Osteoblast (primary cell): ENCODE data around the gene DPP7. TPM values are rescaled to one million over a fixed set of nuclear protein-coding genes. Genes with fewer than 3 reads are reported as not detected.
A peak's percentile ranks its signal among the peaks of the same experiment; 100 is the strongest.
"Not testable (repeated sequence)": the region's sequence is repeated elsewhere in the genome, so short reads cannot be mapped to it uniquely, and the experiment has no call there.

ENCODE experiments used
- DNase-seq: peaks from one replicate; pipeline ENCODE4 v3.0.0; 2011; ENCODE audit warnings: low spot score, mixed read lengths; ENCODE audit not compliant: insufficient read length; ENCODE audit errors: missing footprints
- H2AFZ ChIP-seq: 2 replicates; pipeline ENCODE4 v1.6.0; 2011; ENCODE audit warnings: mild to moderate bottlenecking, low read length
- H3K27ac ChIP-seq: 2 replicates; pipeline ENCODE4 v1.5.1; 2011; ENCODE audit warnings: mild to moderate bottlenecking, low read depth, low read length, moderate library complexity
- H3K27me3 ChIP-seq: 2 replicates; pipeline ENCODE4 v1.6.0; 2012; ENCODE audit warnings: mild to moderate bottlenecking, control low read depth, inconsistent platforms, low read length, moderate library complexity; ENCODE audit not compliant: insufficient read depth
- H3K36me3 ChIP-seq: 2 replicates; pipeline ENCODE4 v1.5.1; 2011; ENCODE audit warnings: mild to moderate bottlenecking, low read length, control low read depth, moderate library complexity; ENCODE audit not compliant: insufficient read depth
- H3K4me1 ChIP-seq: 2 replicates; pipeline ENCODE4 v1.5.1; 2011; ENCODE audit warnings: mild to moderate bottlenecking, low read length, control low read depth, moderate library complexity; ENCODE audit not compliant: insufficient read depth
- H3K4me2 ChIP-seq: 2 replicates; pipeline ENCODE4 v1.6.0; 2011; ENCODE audit warnings: mild to moderate bottlenecking, low read length; ENCODE audit not compliant: insufficient read depth
- H3K4me3 ChIP-seq: fragments of 200-600 bp; sonication (generic); 3 replicates; pipeline ENCODE4 v1.5.1; 2012; ENCODE audit warnings: mild to moderate bottlenecking, low read length, inconsistent platforms; ENCODE audit not compliant: insufficient read depth
- H3K79me2 ChIP-seq: 2 replicates; pipeline ENCODE4 v1.6.0; 2012; ENCODE audit warnings: mild to moderate bottlenecking, low read length, control low read depth, inconsistent platforms; ENCODE audit not compliant: insufficient read depth
- H3K9me3 ChIP-seq: 2 replicates; pipeline ENCODE4 v1.5.1; 2011; ENCODE audit warnings: low read depth, low read length, control low read depth
- H4K20me1 ChIP-seq: 2 replicates; pipeline ENCODE4 v1.6.0; 2012; ENCODE audit warnings: mild to moderate bottlenecking, low read length, control low read depth; ENCODE audit not compliant: insufficient read depth
- total RNA-seq: library from RNA; depleted of rRNA; stranded (reverse); fragments of >200 nt; gene quantifications from 2 replicates; pipeline ENCODE4 v1.2.3, GENCODE V29; 2012
- TF ChIP-seq, protein P1 (sequence below): IDR thresholded peaks from 2 replicates; pipeline ENCODE4 v1.5.1; 2011; ENCODE audit warnings: mild to moderate bottlenecking, low read depth, low read length, moderate library complexity; ENCODE audit errors: extremely low read depth

DPP7 gene
- total RNA-seq, 1 donor = 74.6 TPM

DNA sequence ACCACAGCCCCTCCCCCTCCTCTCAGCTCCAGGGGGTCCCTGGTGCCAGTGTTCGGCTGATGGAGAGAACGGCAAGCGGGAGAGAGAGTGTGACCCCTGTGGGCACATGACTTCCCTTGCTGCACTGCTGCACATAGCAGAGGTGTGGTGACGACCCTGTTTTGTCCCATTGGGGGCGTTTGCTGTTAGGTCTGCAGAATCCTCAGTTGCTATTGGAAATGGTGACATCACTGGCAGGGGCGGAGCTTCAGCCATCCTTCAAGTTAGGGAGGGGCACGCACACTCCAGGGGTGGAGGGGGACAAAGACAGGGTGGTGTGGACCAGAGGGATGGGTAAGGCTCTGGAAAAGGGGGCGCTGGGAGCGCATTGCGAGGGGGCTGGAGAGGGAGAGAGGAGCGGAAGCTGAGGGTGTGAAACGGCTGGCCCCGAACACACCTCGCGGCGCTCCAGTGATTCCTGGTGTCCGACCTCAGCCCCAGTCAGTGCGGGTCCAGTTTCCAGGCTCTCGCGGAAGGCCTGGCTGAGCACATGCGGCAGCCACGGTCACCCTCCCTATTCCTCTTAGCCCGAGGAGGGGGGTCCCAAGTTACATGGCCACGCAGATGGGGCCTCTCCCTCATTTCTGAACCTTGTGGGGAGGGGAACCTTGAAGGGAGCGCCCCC is 23.7 kb upstream of the DPP7 start:
- Histone ChIP-seq H3K79me2 (no peaks in the 10 kb centered on the region), H3K36me3 (no peaks in the 10 kb centered on the region), H3K27ac (no peak overlapping the region), H3K4me1 (no peaks in the 10 kb centered on the region), H4K20me1 (no peaks in the 10 kb centered on the region), H3K4me2 (no peak overlapping the region), H3K4me3 (no peak overlapping the region), H2AFZ (no peak overlapping the region), H3K9me3 (no peaks in the 10 kb centered on the region), H3K27me3 (peaks cover 48% of the 10 kb centered on the region)
- TF ChIP-seq, protein P1, sequence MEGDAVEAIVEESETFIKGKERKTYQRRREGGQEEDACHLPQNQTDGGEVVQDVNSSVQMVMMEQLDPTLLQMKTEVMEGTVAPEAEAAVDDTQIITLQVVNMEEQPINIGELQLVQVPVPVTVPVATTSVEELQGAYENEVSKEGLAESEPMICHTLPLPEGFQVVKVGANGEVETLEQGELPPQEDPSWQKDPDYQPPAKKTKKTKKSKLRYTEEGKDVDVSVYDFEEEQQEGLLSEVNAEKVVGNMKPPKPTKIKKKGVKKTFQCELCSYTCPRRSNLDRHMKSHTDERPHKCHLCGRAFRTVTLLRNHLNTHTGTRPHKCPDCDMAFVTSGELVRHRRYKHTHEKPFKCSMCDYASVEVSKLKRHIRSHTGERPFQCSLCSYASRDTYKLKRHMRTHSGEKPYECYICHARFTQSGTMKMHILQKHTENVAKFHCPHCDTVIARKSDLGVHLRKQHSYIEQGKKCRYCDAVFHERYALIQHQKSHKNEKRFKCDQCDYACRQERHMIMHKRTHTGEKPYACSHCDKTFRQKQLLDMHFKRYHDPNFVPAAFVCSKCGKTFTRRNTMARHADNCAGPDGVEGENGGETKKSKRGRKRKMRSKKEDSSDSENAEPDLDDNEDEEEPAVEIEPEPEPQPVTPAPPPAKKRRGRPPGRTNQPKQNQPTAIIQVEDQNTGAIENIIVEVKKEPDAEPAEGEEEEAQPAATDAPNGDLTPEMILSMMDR = no peak
- peak; percentile 91 for DNase-seq

DNA sequence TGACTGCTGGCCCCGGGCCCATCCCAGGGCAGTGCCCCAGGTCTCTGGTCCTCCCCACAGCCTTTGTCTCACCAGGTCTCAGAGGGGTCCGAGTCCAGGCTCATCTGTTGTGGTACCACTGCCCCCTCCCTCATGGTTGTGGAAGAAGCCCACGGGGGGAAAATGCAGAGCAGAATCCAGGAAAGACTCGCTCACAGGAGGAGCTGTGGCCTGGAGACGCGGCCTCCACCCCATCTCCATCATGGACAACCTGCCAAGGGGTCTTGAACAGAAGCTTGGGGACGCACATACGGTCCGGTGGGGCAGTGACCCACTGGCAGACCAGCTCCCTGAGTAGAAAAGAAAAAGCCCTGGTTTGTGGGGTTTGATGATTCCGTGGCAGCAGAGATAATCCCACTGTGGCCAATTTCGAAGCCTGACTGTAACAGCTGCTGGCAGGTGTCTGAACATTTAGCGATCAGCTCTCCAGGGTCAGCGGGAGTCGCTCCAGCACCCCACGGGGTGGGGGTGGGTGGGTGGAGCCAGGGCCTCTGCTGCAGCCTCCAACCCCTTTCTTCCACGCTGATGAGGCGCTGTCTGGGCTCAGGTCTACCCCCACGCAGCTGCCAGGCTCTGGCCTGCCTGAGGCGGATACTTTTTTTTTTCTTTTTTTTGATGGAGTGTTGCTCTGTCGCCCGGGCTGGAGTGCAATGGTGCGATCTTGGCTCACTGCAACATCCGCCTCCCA is 22.5 kb upstream of the DPP7 start:
- no peaks in the 10 kb centered on the region for H3K9me3 ChIP-seq
- no peaks in the 10 kb centered on the region for H3K4me1 ChIP-seq
- no peak overlapping the region for H2AFZ ChIP-seq
- H3K4me3 ChIP-seq = no peak overlapping the region
- peaks cover 46% of the 10 kb centered on the region for H3K27me3 ChIP-seq
- peak; percentile 93 for DNase-seq
- no peaks in the 10 kb centered on the region for H3K36me3 ChIP-seq
- H4K20me1 ChIP-seq = no peaks in the 10 kb centered on the region
- H3K27ac ChIP-seq = no peak overlapping the region
- H3K79me2 ChIP-seq = no peaks in the 10 kb centered on the region
- H3K4me2 ChIP-seq = no peak overlapping the region
- TF ChIP-seq, protein P1 = no peak

DNA sequence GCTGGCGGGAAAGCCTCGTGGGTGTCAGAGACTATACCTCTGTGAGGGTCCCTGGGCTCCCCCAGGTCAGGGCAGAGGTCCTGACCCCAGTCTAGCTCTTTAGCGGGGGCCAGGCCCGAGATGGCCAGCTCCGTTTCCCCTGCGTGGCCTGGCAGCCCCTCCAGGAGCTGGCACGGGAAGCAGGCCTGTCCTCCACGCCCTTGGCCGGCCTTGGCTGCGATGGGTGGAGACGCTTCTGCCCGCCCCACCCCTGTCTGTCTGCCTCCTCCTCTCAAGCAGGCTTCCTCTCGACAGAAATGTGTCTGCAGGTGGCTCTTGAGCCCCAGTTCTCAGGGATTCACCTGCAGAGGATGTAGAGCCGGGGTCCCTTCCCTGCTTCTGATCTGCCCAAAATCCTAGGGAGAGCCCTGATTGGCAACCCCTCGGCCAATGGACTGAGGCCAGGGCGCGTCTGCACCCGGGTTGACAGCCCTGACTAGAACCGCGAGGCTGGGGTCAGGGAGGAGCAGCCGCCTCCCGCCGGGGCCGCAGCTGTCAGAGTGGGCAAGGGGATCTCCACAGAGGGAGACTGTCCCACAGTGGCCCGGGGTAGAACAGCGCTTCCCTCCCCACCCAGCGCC is 21.8 kb upstream of the DPP7 start:
- H3K27me3 ChIP-seq = peaks cover 45% of the 10 kb centered on the region
- TF ChIP-seq, protein P1 = no peak
- peak; percentile 88 for DNase-seq
- no peaks in the 10 kb centered on the region for H4K20me1 ChIP-seq
- H3K9me3 ChIP-seq = no peaks in the 10 kb centered on the region
- H3K4me1 ChIP-seq = no peaks in the 10 kb centered on the region
- H3K36me3 ChIP-seq = no peaks in the 10 kb centered on the region
- H2AFZ ChIP-seq = no peak overlapping the region
- H3K4me3 ChIP-seq = no peak overlapping the region
- no peak overlapping the region for H3K4me2 ChIP-seq
- H3K27ac ChIP-seq = no peak overlapping the region
- H3K79me2 ChIP-seq = no peaks in the 10 kb centered on the region

DNA sequence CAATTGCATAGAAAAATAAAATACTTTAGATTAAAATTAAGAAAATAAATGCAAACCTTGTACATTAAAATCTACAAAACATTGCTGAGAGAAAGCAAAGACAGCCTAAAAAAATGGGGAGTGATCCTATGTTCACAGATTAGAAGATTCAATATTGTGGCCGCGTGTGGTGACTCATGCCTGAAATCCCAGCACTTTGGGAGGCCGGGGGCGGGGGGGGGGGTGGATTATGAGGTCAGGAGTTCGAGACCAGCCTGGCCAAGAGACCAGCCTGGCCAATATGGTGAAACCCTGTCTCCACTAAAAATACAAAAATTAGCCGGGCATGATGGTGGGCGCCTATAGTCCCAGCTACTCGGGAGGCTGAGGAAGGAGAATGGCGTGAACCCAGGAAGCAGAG is 20.6 kb upstream of the DPP7 start:
- not testable (repeated sequence) for H3K4me1 ChIP-seq, H2AFZ ChIP-seq, H3K79me2 ChIP-seq, H3K36me3 ChIP-seq, H3K4me3 ChIP-seq, H4K20me1 ChIP-seq, H3K27ac ChIP-seq, H3K4me2 ChIP-seq, H3K9me3 ChIP-seq, DNase-seq
- H3K27me3 ChIP-seq = peaks cover 34% of the 10 kb centered on the region
